IPS-NIHi7 (cell line): ENCODE results near the gene APP.
A peak's percentile ranks its signal among the peaks of the same experiment; 100 is the strongest.

Experiments
- DNase-seq: peaks from one replicate; pipeline ENCODE4 v3.0.0; 2012; ENCODE audit warnings: mixed read lengths; ENCODE audit errors: extremely low spot score

APP gene

GRCh38 chr21:25906587-25906986 lies 264.0 kb downstream of the APP start:
- DNase-seq = no peak

- DNase-seq = no peak
Measured at GRCh38 chr21:25905126-25905525, 265.4 kb downstream of the APP start.

- DNase-seq = no peak
Measured at GRCh38 chr21:25904044-25904695, 266.4 kb downstream of the APP start.

GRCh38 chr21:25903607-25904006 lies 267.0 kb downstream of the APP start:
- no peak for DNase-seq

GRCh38 chr21:25901330-25901979 lies 269.1 kb downstream of the APP start:
- DNase-seq = no peak

- no peak for DNase-seq
Measured at GRCh38 chr21:25898671-25899070, 271.9 kb downstream of the APP start.

GRCh38 chr21:25897383-25897782 lies 273.2 kb downstream of the APP start:
- no peak for DNase-seq

GRCh38 chr21:25896501-25897056 lies 274.0 kb downstream of the APP start:
- DNase-seq = no peak

- peak; percentile 24 for DNase-seq
Measured at GRCh38 chr21:25895565-25896205, 274.9 kb downstream of the APP start.

- DNase-seq = no peak
Measured at GRCh38 chr21:25893191-25893590, 277.4 kb downstream of the APP start.

- no peak for DNase-seq
Measured at GRCh38 chr21:25891596-25891995, 279.0 kb downstream of the APP start.

GRCh38 chr21:25890001-25890400 lies 280.6 kb downstream of the APP start:
- no peak for DNase-seq

- DNase-seq = no peak
Measured at GRCh38 chr21:25888711-25889110, 281.9 kb downstream of the APP start.

GRCh38 chr21:25887646-25888306 lies 282.8 kb downstream of the APP start:
- no peak for DNase-seq

- DNase-seq = peak; percentile 32
Measured at GRCh38 chr21:25887166-25887565, 283.4 kb downstream of the APP start.

- no peak for DNase-seq
Measured at GRCh38 chr21:25885880-25886279, 284.7 kb downstream of the APP start.

GRCh38 chr21:25885405-25885804 lies 285.2 kb downstream of the APP start:
- no peak for DNase-seq

- no peak for DNase-seq
Measured at GRCh38 chr21:25884311-25884710, 286.3 kb downstream of the APP start.

GRCh38 chr21:25881524-25882376 lies 288.8 kb downstream of the APP start:
- DNase-seq = peak; percentile 74

GRCh38 chr21:25879203-25879602 lies 291.4 kb downstream of the APP start:
- no peak for DNase-seq

- DNase-seq = no peak
Measured at GRCh38 chr21:25878344-25878743, 292.2 kb downstream of the APP start.
